Measurements from ENCODE around the gene RTN4. TPM values are rescaled to one million over a fixed set of nuclear protein-coding genes. Genes with fewer than 3 reads are reported as not detected.

Gene RTN4
- total and polyA plus RNA-seq, 2 experiments from 2014 or later = 218 to 221 TPM

DNA sequence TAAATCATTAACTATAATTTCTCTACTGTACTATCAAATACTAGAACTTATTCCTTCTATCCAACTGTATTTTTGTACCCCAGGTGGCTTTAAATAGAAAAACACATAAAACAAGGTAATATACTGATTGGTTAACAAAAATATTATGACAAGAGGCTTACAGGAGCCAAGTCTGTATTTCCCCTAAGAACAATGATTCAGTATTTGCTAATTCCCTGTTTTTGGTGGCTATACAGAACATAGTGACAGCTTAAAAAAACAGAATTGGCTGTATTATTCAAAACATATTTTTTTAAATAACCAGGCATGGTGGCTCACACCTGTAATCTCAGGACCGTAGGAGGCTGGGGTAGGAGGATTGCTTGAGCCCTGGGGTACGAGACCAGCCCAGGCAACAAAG is 16.3 kb downstream of the RTN4 start:
- Histone ChIP-seq H3K4me2 (no peak overlapping the region), H2AFZ (no peak overlapping the region), H3F3A (replicated peaks; ENCODE audit: low read depth) (no peaks in the 10 kb centered on the region), H3K9me2 (ENCODE audit: insufficient read depth) (no peaks in the 10 kb centered on the region), H3K4me1 (ENCODE audit: insufficient read depth) (peaks cover 28% of the 10 kb centered on the region), H3K27me3 (ENCODE audit: insufficient read depth) (no peaks in the 10 kb centered on the region), H3K4me3 (no peak overlapping the region), H3K36me3 (ENCODE audit: insufficient read depth) (no peaks in the 10 kb centered on the region), H3K79me2 (replicated peaks; ENCODE audit: insufficient read depth) (peaks cover 100% of the 10 kb centered on the region), H4K20me1 (replicated peaks; ENCODE audit: insufficient read depth) (peaks cover 67% of the 10 kb centered on the region), H3K27ac (ENCODE audit: low read depth) (no peak overlapping the region)
- no peak overlapping the region for H3K27ac Mint-ChIP-seq
- ATAC-seq (no peak), DNase-seq (ENCODE audit: low spot score) (no peak)
- peaks cover 5% of the 10 kb centered on the region for H3K27me3 Mint-ChIP-seq (ENCODE audit: insufficient read depth, low read depth, poor library complexity)
- H3K4me3 Mint-ChIP-seq = no peak overlapping the region
- no peak for TF ChIP-seq ZNF462 (CRISPR knock-in tag; IDR thresholded peaks at IDR 0.05)
- TF ChIP-seq POLR2AphosphoS5 (IDR thresholded peaks at IDR 0.05; ENCODE audit: low read depth) = no peak
- TF ChIP-seq, protein P1, sequence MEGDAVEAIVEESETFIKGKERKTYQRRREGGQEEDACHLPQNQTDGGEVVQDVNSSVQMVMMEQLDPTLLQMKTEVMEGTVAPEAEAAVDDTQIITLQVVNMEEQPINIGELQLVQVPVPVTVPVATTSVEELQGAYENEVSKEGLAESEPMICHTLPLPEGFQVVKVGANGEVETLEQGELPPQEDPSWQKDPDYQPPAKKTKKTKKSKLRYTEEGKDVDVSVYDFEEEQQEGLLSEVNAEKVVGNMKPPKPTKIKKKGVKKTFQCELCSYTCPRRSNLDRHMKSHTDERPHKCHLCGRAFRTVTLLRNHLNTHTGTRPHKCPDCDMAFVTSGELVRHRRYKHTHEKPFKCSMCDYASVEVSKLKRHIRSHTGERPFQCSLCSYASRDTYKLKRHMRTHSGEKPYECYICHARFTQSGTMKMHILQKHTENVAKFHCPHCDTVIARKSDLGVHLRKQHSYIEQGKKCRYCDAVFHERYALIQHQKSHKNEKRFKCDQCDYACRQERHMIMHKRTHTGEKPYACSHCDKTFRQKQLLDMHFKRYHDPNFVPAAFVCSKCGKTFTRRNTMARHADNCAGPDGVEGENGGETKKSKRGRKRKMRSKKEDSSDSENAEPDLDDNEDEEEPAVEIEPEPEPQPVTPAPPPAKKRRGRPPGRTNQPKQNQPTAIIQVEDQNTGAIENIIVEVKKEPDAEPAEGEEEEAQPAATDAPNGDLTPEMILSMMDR (conservative IDR thresholded peaks at IDR 0.05; ENCODE audit: low read depth in 2 of 2) = no peak
- no peak for TF ChIP-seq ZNF331 (CRISPR knock-in tag; IDR thresholded peaks at IDR 0.05; ENCODE audit: low read depth)
- no peak for TF ChIP-seq STAT1 (IDR thresholded peaks at IDR 0.05; ENCODE audit: unreplicated experiment)
- TF ChIP-seq, protein P2, sequence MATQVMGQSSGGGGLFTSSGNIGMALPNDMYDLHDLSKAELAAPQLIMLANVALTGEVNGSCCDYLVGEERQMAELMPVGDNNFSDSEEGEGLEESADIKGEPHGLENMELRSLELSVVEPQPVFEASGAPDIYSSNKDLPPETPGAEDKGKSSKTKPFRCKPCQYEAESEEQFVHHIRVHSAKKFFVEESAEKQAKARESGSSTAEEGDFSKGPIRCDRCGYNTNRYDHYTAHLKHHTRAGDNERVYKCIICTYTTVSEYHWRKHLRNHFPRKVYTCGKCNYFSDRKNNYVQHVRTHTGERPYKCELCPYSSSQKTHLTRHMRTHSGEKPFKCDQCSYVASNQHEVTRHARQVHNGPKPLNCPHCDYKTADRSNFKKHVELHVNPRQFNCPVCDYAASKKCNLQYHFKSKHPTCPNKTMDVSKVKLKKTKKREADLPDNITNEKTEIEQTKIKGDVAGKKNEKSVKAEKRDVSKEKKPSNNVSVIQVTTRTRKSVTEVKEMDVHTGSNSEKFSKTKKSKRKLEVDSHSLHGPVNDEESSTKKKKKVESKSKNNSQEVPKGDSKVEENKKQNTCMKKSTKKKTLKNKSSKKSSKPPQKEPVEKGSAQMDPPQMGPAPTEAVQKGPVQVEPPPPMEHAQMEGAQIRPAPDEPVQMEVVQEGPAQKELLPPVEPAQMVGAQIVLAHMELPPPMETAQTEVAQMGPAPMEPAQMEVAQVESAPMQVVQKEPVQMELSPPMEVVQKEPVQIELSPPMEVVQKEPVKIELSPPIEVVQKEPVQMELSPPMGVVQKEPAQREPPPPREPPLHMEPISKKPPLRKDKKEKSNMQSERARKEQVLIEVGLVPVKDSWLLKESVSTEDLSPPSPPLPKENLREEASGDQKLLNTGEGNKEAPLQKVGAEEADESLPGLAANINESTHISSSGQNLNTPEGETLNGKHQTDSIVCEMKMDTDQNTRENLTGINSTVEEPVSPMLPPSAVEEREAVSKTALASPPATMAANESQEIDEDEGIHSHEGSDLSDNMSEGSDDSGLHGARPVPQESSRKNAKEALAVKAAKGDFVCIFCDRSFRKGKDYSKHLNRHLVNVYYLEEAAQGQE (IDR thresholded peaks at IDR 0.05; ENCODE audit: unreplicated experiment) = no peak
- no peak for TF ChIP-seq JUNB (IDR thresholded peaks at IDR 0.05; ENCODE audit: unreplicated experiment)
- H3K9me3 Mint-ChIP-seq = peaks cover 7% of the 10 kb centered on the region; the same call in 2 of the 3 replicates
- peaks cover 43% of the 10 kb centered on the region for H3K4me1 Mint-ChIP-seq
- H3K36me3 Mint-ChIP-seq (ENCODE audit: low read depth) = peaks cover 20% of the 10 kb centered on the region

Data from GM23338 (cell line).